HG03460 (cell line): Measurements from ENCODE around the gene UBE2G1.
"Not testable (repeated sequence)": the region's sequence is repeated elsewhere in the genome, so short reads cannot be mapped to it uniquely, and the experiment has no call there.

Experiments
- ATAC-seq: cut with Tn5 transposase; IDR thresholded peaks from one replicate; pipeline ENCODE4 v1.9.1; 2021; ENCODE audit not compliant: unreplicated experiment

Gene UBE2G1

GRCh38 chr17:4255271-4255670 lies 111.2 kb downstream of the UBE2G1 start:
- ATAC-seq = not testable (repeated sequence)

- ATAC-seq = no peak
Measured at GRCh38 chr17:4250887-4251286, 115.6 kb downstream of the UBE2G1 start.

GRCh38 chr17:4249452-4250029 lies 116.9 kb downstream of the UBE2G1 start:
- ATAC-seq = no peak

- no peak for ATAC-seq
Measured at GRCh38 chr17:4248504-4249277, 117.8 kb downstream of the UBE2G1 start.

GRCh38 chr17:4247971-4248388 lies 118.5 kb downstream of the UBE2G1 start:
- ATAC-seq = no peak

- ATAC-seq = no peak
Measured at GRCh38 chr17:4247361-4247970, 119.0 kb downstream of the UBE2G1 start.

- ATAC-seq = no peak
Measured at GRCh38 chr17:4246674-4247073, 119.8 kb downstream of the UBE2G1 start.

- ATAC-seq = no peak
Measured at GRCh38 chr17:4241535-4241934, 124.9 kb downstream of the UBE2G1 start.

GRCh38 chr17:4236456-4236855 lies 130.0 kb downstream of the UBE2G1 start:
- ATAC-seq = no peak

GRCh38 chr17:4235372-4236279 lies 130.8 kb downstream of the UBE2G1 start:
- no peak for ATAC-seq

GRCh38 chr17:4234401-4234800 lies 132.1 kb downstream of the UBE2G1 start:
- no peak for ATAC-seq

GRCh38 chr17:4233668-4234258 lies 132.7 kb downstream of the UBE2G1 start:
- no peak for ATAC-seq

- ATAC-seq = no peak
Measured at GRCh38 chr17:4232168-4232813, 134.2 kb downstream of the UBE2G1 start.

- no peak for ATAC-seq
Measured at GRCh38 chr17:4229627-4230541, 136.6 kb downstream of the UBE2G1 start.

- ATAC-seq = no peak
Measured at GRCh38 chr17:4221899-4222659, 144.4 kb downstream of the UBE2G1 start.

GRCh38 chr17:4221163-4221562 lies 145.3 kb downstream of the UBE2G1 start:
- no peak for ATAC-seq

- ATAC-seq = no peak
Measured at GRCh38 chr17:4220655-4221054, 145.8 kb downstream of the UBE2G1 start.
